Measurements from ENCODE around the gene LIN37.
"Not testable (repeated sequence)": the region's sequence is repeated elsewhere in the genome, so short reads cannot be mapped to it uniquely, and the experiment has no call there.

LIN37 gene

DNA sequence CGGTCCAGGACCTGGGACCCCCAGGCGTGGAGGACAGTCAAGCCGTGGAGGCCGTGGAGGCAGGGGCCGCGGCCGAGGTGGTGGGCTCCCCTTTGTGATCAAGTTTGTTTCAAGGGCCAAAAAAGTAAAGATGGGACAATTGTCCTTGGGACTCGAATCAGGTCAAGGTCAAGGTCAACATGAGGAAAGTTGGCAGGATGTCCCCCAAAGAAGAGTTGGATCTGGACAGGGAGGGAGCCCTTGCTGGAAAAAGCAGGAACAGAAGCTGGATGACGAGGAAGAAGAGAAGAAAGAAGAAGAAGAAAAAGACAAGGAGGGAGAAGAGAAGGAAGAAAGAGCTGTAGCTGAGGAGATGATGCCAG, 28.2 kb upstream of the LIN37 start:
- no peak for DNase-seq

GRCh38 chr19:35720648-35721047, 27.7 kb upstream of the LIN37 start:
- no peak for DNase-seq

- DNase-seq: no peak
Measured at GRCh38 chr19:35721374-35721773, 27.0 kb upstream of the LIN37 start.

- no peak for DNase-seq
Measured at GRCh38 chr19:35722461-35722860, 25.9 kb upstream of the LIN37 start.

DNA sequence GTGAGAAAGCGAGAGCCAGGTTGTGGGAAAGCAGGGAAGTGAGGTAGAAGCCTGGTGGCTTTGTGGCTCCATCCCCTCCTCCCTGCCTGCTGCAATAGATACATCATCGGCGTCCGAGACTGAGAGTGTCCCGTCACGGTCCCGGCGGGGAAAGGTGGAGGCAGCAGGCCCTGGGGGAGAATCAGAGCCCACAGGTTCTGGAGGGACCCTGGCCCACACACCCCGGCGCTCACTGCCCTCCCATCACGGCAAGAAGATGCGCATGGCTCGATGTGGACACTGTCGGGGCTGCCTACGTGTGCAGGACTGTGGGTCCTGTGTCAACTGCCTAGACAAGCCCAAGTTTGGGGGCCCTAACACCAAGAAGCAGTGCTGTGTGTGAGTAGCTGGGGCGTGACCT, 25.5 kb upstream of the LIN37 start:
- DNase-seq: no peak

GRCh38 chr19:35723671-35724070, 24.7 kb upstream of the LIN37 start:
- no peak for DNase-seq

DNA sequence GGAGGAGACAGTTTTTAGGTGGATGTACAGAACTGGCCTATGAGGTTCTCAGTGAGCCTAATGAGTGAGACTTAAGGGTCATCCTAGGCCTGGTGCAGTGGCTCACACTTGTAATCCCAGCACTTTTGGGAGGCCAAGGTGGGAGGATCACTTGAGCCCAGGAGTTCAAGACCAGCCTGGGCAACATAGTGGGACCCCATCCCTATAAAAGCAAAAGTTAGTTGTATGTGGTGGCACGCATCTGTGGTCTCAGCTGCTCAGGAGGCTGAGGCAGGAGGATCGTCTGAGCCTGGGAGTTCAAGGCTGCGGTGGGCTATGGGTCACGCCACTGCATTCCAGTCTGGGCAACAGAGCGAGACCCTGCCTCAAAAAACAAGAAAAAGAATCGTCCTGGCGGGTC, 24.2 kb upstream of the LIN37 start:
- not testable (repeated sequence) for DNase-seq

- DNase-seq: no peak
Measured at GRCh38 chr19:35724560-35724959, 23.8 kb upstream of the LIN37 start.

GRCh38 chr19:35725216-35725861, 23.0 kb upstream of the LIN37 start:
- DNase-seq: no peak

DNA sequence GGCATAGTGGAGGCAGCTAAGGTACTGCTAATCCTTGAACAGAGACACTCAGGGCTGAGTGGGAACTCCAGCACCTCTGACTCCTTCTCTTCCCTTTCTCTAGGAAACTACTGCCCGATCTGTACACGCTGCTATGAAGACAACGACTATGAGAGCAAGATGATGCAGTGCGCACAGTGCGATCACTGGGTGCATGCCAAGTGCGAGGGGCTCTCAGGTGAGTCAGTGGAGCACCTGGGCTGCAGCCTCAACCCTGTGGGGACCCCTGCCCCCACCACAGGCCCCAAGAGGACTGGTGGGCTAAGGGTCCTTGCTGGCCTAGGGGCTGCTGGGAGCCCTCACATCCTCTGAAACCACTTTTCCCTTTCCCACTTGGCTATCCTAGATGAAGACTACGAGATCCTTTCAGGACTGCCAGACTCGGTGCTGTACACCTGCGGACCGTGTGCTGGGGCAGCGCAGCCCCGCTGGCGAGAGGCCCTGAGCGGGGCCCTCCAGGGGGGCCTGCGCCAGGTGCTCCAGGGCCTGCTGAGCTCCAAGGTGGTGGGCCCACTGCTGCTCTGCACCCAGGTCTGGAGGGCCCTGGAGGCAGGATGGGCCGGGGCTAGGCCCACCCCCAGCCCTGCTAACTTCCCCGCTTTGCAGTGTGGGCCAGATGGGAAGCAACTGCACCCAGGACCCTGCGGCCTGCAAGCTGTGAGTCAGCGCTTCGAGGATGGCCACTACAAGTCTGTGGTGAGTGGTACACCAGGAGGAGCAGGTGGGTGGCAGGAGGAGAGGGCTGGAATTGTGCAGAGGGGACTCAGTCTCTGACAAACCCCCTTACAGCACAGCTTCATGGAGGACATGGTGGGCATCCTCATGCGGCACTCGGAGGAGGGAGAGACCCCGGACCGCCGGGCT, 21.1 kb upstream of the LIN37 start:
- no peak for DNase-seq

- DNase-seq: no peak
Measured at GRCh38 chr19:35727956-35728706, 20.2 kb upstream of the LIN37 start.

DNA sequence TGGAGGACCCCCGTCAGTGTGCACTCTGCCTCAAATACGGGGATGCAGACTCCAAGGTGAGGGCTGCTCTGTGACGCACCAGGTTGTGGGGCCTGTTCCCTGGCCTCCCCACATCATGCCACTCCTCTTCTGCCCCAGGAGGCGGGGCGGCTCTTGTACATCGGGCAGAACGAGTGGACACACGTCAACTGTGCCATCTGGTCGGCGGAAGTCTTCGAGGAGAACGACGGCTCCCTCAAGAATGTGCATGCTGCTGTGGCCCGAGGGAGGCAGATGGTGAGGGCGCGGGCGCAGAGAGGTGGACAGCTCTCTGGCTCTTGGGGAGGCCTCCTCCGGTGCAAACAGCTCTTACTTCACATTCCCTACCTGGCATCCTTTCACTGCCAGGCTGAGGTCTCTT, 19.4 kb upstream of the LIN37 start:
- no peak for DNase-seq

- no peak for DNase-seq
Measured at GRCh38 chr19:35729763-35730162, 18.6 kb upstream of the LIN37 start.

DNA sequence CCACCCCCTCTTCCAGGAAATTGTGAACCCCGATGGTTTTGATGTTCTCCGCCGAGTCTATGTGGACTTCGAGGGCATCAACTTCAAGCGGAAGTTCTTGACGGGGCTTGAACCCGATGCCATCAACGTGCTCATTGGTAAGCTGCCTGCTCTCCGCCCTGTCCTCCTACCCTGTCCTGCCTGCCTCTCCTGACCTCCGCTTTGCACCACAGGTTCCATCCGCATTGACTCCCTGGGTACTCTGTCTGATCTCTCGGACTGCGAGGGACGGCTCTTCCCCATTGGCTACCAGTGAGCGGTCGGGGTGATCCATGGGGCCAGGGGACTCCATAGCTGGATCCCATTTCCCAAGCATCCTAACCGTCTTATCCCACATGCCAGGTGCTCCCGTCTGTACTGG, 18.1 kb upstream of the LIN37 start:
- no peak for DNase-seq

DNA sequence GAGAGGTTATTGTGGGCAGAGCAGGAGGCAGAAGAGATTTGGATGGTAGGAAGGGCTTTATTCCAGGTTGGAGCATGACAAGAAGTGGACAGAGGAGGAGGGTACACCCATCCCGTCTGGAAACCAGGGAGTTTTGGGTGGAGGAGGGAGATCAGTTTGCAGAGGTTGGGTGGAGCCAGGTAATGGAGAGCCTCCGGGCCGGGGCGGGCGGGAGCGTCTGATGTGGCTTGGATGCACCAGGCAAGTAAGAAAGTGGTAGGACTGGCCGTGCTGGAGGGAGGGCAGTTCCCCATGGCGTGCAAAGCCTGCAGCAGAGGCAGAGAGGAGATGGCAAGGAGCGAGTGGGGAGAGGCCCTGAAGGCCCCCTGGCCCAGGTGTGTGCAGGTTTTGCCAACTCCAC, 17.0 kb upstream of the LIN37 start:
- DNase-seq: no peak

- DNase-seq: no peak
Measured at GRCh38 chr19:35731779-35732405, 16.5 kb upstream of the LIN37 start.

DNA sequence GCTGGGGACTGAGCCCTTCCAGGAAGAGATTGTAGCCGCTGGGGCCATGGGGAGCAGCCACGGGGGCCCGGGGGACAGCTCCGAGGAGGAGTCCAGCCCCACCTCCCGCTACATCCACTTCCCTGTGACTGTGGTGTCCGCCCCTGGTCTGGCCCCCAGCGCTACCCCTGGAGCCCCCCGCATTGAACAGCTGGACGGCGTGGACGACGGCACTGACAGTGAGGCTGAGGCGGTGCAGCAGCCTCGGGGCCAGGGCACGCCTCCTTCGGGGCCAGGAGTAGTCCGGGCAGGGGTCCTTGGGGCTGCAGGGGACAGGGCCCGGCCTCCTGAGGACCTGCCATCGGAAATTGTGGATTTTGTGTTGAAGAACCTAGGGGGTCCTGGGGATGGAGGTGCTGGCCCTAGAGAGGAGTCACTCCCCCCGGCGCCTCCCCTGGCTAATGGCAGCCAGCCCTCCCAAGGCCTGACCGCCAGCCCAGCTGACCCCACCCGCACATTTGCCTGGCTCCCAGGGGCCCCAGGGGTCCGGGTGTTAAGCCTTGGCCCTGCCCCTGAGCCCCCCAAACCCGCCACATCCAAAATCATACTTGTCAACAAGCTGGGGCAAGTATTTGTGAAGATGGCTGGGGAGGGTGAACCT, 15.7 kb upstream of the LIN37 start:
- no peak for DNase-seq

GRCh38 chr19:35733180-35734125, 14.9 kb upstream of the LIN37 start:
- no peak for DNase-seq

GRCh38 chr19:35734273-35734672, 14.1 kb upstream of the LIN37 start:
- no peak for DNase-seq

DNA sequence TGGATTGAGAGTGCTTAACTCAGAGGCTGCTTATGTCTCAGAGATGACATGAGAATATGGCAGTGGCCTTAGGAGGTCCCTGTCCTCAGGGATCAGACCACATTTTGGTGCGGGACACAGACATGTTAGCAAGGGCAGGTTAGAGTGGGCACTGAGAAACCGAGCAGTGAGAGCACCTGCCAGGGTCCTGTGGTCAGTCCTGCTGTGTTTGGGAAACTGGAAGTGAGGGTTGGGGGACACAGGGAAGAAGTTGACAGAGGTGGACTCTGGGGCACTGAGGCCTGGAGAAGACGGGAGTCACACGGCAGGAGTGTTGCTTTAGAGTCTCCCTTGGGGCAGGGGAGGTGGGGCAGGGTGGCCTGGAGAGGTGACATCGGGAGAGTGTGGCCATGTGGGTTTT, 13.5 kb upstream of the LIN37 start:
- DNase-seq: no peak

All from effector CD4-positive, alpha-beta T cell (primary cell).